ENCODE results near the gene TADA2A. TPM values are rescaled to one million over a fixed set of nuclear protein-coding genes. Genes with fewer than 3 reads are reported as not detected.

TADA2A gene
- total and polyA plus RNA-seq, 2 donors, result 12.4 to 33.9 TPM

GRCh38 chr17:37483311-37484039 is 76.8 kb downstream of the TADA2A start:
- H3K27ac ChIP-seq (ENCODE audit: low read depth), result peak overlapping the region; percentile 43
- WGBS, result 20% methylated on average over 5 of the region's 5 CpGs
- H3K4me3 ChIP-seq (ENCODE audit: low read depth, low read length), result no peak overlapping the region
- no peaks in the 10 kb centered on the region for H3K4me1 ChIP-seq (ENCODE audit: insufficient read depth)
- H3K36me3 ChIP-seq (ENCODE audit: insufficient read depth), result no peaks in the 10 kb centered on the region
- no peak for DNase-seq (ENCODE audit: extremely low spot score)

DNA sequence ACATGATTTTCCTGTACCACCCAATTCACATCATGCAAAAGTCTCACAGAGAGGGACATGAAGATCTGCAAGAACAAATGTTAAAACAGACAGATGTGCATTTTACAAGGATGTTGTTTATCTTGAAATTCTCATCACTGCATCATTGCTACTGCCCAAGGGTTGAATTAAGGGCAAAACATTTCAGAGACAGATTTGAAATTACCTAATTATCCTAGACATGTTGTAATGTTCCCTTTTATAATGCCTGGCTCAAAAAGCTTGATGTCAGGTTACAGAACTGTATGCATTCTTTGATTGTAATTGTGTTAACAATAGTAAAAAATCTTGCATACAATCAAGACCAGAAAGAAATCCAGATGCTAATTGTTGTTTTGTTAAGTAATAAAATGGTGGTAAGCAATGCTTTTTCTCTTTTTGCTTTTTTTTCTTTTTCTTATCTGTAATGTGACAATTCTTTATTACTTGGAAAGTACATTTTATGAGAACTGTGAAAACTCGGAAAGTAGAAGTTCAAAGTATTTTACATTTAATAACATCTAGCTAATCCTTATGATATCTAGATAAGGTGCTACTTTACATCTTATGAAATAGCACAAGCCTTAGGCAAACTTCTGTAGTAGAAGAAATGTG is 79.4 kb downstream of the TADA2A start:
- Histone ChIP-seq H3K36me3 (ENCODE audit: insufficient read depth) (no peaks in the 10 kb centered on the region), H3K4me3 (ENCODE audit: low read depth, low read length) (no peak overlapping the region), H3K27ac (ENCODE audit: low read depth) (no peak overlapping the region), H3K4me1 (ENCODE audit: insufficient read depth) (no peaks in the 10 kb centered on the region)
- no peak for DNase-seq (ENCODE audit: extremely low spot score)
- WGBS, result 64% methylated on average over 1 of the region's 1 CpG

DNA sequence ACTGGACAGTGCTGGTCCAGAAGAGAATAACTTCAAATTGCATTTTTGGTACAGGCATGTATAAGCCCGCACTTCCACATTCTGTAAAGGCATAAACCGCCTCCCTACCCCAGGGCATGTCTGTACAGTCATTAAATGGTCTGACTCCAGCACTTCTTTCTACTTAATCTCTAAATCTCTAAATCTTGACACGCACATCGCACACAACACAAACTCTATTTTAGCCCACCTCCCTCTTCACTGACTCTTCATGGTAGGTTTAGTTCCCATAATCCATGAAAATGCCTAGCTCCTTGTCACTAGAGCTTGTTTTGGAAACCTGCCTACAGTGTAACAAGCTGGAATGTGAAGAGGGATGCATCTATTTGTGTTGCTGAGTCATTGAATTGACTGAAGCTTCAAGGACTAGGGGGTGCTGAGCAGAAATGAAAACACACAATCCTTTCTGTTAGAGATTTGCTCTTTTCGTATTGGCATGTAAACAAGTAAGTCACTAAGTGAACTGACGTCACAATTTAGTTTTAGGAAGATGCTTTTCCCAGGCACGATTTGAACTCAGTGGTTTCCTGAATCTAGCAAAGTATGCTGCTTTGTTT is 81.4 kb downstream of the TADA2A start:
- Histone ChIP-seq H3K4me1 (ENCODE audit: insufficient read depth) (no peaks in the 10 kb centered on the region), H3K4me3 (ENCODE audit: low read depth, low read length) (no peak overlapping the region), H3K36me3 (ENCODE audit: insufficient read depth) (no peaks in the 10 kb centered on the region), H3K27ac (ENCODE audit: low read depth) (no peak overlapping the region)
- no peak for DNase-seq (ENCODE audit: extremely low spot score)
- WGBS, result 21% methylated on average over 7 of the region's 7 CpGs

DNA sequence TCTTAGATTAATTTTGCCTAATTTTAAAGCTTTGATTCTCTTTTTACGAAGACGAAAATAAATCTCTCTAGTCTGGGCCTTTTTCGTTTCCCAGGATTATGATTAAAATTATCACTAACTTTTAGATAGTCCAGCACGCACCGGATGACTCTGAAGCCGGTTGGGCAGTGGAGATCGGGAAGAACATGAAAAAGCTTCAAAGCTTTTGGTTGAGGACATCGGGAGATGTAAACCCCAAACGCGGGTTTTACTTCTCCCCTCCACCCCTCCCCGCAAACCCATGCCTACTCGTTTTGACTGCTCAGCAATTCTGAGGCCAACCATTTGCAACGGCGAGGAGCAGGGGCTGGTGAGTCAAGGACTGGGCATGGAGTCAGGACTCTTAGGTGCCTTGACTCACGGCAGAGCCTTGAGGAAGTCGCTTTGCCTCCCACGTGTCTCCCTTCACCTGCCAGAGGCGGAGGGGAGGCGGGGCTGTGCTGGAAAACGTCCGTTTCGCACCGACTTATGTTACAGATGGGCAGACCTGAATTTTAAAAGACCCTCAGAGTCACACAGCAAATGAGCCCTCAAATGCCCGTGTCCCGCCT is 82.0 kb downstream of the TADA2A start:
- WGBS, result 1% methylated on average over 25 of the region's 25 CpGs
- H3K4me1 ChIP-seq (ENCODE audit: insufficient read depth), result no peaks in the 10 kb centered on the region
- peak overlapping the region; percentile 64 for H3K27ac ChIP-seq (ENCODE audit: low read depth)
- peak overlapping the region; percentile 61 for H3K4me3 ChIP-seq (ENCODE audit: low read depth, low read length)
- H3K36me3 ChIP-seq (ENCODE audit: insufficient read depth), result no peaks in the 10 kb centered on the region
- DNase-seq (ENCODE audit: extremely low spot score), result no peak

- H3K4me1 ChIP-seq (ENCODE audit: insufficient read depth), result no peaks in the 10 kb centered on the region
- DNase-seq (ENCODE audit: extremely low spot score), result no peak
- peak within 1 kb of the TSS; percentile 64 for H3K27ac ChIP-seq (ENCODE audit: low read depth)
- no peaks in the 10 kb centered on the region for H3K36me3 ChIP-seq (ENCODE audit: insufficient read depth)
- H3K4me3 ChIP-seq (ENCODE audit: low read depth, low read length), result peak within 1 kb of the TSS; percentile 61
- WGBS, result under 1% methylated on average over 99 of the region's 100 CpGs
Measured at GRCh38 chr17:37489197-37490001, 82.7 kb downstream of the TADA2A start, which contains the start of gene DUSP14. DUSP14 (plus strand) TSS chr17:37489891; CDS start chr17:37512273, 22,382 bp downstream.

DNA sequence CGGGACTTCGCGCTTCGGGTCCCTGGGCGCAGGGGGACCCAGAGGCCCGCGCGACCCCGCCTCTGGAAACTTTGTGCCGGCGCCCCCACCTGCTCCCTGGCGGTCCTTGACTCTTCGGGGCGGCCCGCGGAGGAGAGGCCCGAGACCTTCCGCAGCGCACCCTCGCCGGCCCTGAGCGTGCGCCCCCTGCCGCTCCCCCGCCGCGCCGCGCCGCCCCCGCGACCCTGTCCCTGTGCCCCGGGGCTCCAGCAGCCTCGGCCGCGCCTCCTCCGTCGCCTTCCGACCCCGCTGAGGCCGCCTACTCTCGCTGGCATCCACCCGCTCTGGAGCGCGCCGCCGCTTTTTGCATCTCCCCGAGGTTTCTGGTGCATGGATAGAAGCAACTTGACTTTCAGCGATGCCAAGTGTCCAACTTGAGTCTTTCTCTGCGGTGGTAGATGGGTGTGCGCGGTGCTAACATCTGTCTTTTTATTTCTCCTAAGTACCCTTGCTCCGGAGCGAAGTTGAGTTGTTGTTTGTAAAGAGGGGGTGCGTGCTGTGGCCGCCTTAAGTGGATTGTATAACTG is 83.4 kb downstream of the TADA2A start:
- no peaks in the 10 kb centered on the region for H3K36me3 ChIP-seq (ENCODE audit: insufficient read depth)
- under 1% methylated on average over 56 of the region's 56 CpGs for WGBS
- peak overlapping the region; percentile 61 for H3K4me3 ChIP-seq (ENCODE audit: low read depth, low read length)
- peak overlapping the region; percentile 54 for H3K27ac ChIP-seq (ENCODE audit: low read depth)
- H3K4me1 ChIP-seq (ENCODE audit: insufficient read depth), result no peaks in the 10 kb centered on the region
- DNase-seq (ENCODE audit: extremely low spot score), result no peak

- no peak for DNase-seq (ENCODE audit: extremely low spot score)
- H3K4me3 ChIP-seq (ENCODE audit: low read depth, low read length), result peak overlapping the region; percentile 61
- WGBS, result 10% methylated on average over 24 of the region's 24 CpGs
- no peaks in the 10 kb centered on the region for H3K36me3 ChIP-seq (ENCODE audit: insufficient read depth)
- no peaks in the 10 kb centered on the region for H3K4me1 ChIP-seq (ENCODE audit: insufficient read depth)
- H3K27ac ChIP-seq (ENCODE audit: low read depth), result peak overlapping the region; percentile 53
Measured at GRCh38 chr17:37490638-37491614, 84.2 kb downstream of the TADA2A start.

DNA sequence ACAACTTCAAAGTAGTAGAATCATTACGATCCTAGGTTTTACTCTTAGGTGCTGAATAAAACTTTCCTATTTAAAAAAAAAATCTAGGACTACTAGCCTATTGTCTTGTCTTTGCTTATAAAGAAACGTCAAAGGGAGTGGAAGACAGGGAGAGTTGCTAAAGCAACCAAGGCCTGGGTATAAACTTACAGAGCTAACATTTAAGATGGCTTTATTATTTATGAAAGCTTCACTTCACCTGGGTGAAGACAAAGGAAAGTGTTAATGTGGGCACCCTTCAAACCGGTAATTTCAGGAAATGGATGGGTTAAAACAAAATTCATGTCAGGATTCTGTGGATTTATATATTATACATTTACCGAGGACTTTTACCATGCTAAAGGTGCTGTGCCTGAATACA is 85.5 kb downstream of the TADA2A start:
- H3K27ac ChIP-seq (ENCODE audit: low read depth), result no peak overlapping the region
- no peak for DNase-seq (ENCODE audit: extremely low spot score)
- no peak overlapping the region for H3K4me3 ChIP-seq (ENCODE audit: low read depth, low read length)
- WGBS, result 37% methylated on average over 4 of the region's 4 CpGs
- no peaks in the 10 kb centered on the region for H3K4me1 ChIP-seq (ENCODE audit: insufficient read depth)
- H3K36me3 ChIP-seq (ENCODE audit: insufficient read depth), result no peaks in the 10 kb centered on the region

DNA sequence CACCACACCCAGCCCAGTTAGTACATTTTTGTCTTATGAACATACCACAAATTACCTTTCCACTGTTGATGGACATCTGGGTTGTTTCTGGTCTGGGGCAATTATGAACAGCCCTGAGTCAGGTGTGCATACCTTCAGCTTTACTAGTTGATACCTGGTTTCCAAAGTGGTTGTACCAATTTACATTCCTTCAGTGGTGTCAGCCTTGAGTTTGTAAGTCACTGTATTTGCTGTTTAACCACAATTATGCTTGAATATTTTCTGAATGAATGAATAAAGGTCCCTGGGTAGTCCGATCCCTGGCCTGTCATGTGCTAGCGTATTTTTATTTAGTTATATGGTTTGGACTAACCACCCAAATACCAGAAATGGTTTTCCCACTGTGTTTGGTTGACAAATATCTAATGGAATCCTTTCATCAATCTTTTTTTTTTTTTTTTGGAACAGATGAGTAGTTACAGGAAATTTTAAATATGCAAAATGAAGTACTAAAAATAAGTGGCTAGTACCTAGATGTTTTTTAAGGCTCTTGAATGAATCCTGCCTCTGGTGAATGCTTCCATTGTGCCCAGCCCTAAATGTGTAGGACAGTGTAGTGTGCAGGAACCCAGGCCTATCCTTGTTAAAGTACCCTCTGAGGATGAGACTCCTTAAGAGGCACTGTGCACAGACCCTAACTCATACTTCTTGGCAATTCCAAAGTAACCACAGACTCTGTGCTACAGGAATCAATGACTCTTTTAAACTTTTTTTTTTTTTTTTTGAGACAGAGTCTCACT is 86.8 kb downstream of the TADA2A start:
- DNase-seq (ENCODE audit: extremely low spot score), result no peak
- Histone ChIP-seq H3K36me3 (ENCODE audit: insufficient read depth) (no peaks in the 10 kb centered on the region), H3K27ac (ENCODE audit: low read depth) (no peak overlapping the region), H3K4me3 (ENCODE audit: low read depth, low read length) (no peak overlapping the region), H3K4me1 (ENCODE audit: insufficient read depth) (no peaks in the 10 kb centered on the region)
- 66% methylated on average over 2 of the region's 2 CpGs for WGBS

DNA sequence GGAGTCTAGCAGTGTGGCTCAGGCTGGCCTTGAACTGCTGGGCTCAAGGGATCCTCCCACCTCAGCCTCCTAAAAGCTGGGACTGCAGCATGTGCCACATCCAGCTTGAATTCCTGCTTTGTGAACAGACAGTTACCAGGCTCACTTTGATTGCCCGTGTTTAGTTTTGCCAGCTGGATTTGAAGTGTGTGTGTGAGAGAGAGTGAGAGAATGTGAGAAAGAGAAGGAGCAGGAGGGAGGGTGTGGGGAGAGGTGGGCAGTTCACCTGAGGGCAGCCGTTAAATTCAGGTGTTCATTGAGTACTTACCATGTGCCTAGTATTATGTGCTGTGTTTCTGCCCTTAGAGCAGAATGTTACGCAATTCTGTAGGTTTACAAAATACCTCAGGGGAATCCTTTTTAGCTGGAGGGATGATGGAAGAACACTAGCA is 87.7 kb downstream of the TADA2A start:
- no peak for DNase-seq (ENCODE audit: extremely low spot score)
- 71% methylated on average over 3 of the region's 3 CpGs for WGBS
- H3K4me1 ChIP-seq (ENCODE audit: insufficient read depth), result no peaks in the 10 kb centered on the region
- H3K27ac ChIP-seq (ENCODE audit: low read depth), result no peak overlapping the region
- no peaks in the 10 kb centered on the region for H3K36me3 ChIP-seq (ENCODE audit: insufficient read depth)
- H3K4me3 ChIP-seq (ENCODE audit: low read depth, low read length), result no peak overlapping the region

GRCh38 chr17:37494971-37495370 is 88.3 kb downstream of the TADA2A start:
- Histone ChIP-seq H3K4me1 (ENCODE audit: insufficient read depth) (no peaks in the 10 kb centered on the region), H3K27ac (ENCODE audit: low read depth) (no peak overlapping the region)

More at GRCh38 chr17:37494971-37495370, 88.3 kb downstream of the TADA2A start:
- no peak for DNase-seq (ENCODE audit: extremely low spot score)
- H3K4me3 ChIP-seq (ENCODE audit: low read depth, low read length), result no peak overlapping the region
- no peaks in the 10 kb centered on the region for H3K36me3 ChIP-seq (ENCODE audit: insufficient read depth)
- 85% methylated on average over 8 of the region's 8 CpGs for WGBS
